AG08395 (cell line): Measurements from ENCODE around the gene TSPY3.
"Not testable (repeated sequence)": the region's sequence is repeated elsewhere in the genome, so short reads cannot be mapped to it uniquely, and the experiment has no call there.

Experiments used
- DNase-seq: peaks from one replicate; pipeline ENCODE4 v3.0.0; 2012; ENCODE audit warnings: mixed read lengths, low spot score

Gene TSPY3

DNA sequence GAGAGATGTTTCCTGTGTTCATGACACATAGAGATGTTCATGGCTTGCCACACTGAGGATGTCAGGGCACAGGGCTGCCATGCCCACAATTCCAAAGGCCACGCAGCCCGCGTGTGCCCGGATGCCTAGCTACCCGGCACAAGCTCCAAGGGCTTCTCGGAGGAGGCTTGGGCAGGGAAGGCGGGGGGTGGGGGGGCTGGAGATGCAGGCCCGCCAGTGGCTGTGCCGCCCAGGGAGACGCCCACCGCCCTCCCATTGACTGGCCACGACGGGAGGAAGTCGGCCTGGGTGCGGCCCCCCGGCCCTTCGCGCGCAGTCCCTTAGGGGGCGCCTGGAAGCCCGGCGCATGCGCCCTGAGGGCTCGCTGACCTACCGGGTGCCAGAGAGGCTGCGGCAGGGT is at the start of gene TSPY3:
Gene TSPY3 (plus strand): TSS at position 301 of the 400 bp plus-strand sequence. CDS start 46 bp downstream, at position 347.
- DNase-seq: not testable (repeated sequence)

DNA sequence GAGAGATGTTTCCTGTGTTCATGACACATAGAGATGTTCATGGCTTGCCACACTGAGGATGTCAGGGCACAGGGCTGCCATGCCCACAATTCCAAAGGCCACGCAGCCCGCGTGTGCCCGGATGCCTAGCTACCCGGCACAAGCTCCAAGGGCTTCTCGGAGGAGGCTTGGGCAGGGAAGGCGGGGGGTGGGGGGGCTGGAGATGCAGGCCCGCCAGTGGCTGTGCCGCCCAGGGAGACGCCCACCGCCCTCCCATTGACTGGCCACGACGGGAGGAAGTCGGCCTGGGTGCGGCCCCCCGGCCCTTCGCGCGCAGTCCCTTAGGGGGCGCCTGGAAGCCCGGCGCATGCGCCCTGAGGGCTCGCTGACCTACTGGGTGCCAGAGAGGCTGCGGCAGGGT is 40.7 kb upstream of the TSPY3 start, which contains the start of gene TSPY8:
Gene TSPY8 (plus strand): TSS at position 301 of the 400 bp plus-strand sequence. CDS start 46 bp downstream, at position 347.
- not testable (repeated sequence) for DNase-seq

DNA sequence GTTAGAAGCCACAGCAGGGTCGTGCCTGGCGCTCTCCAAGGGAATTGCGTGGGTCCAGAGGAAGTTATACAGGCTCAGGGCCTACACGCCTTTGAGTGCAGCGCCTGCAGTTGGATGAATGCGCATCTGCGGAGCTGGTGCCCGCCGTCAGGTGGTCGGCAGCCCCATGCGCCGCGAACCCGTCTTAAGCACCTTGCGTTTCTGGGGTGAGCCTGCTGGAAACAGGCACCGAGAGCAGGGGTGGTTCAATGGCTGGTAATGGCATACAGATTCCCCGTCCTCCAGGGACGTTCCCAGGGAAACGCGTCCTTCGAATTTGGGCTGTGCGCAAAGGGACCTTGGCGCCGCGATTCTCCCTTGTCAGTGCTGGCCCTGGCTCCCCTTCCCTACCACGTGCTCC is 1.7 kb upstream of the TSPY3 start:
- not testable (repeated sequence) for DNase-seq
